Loucy (cell line): ENCODE results near the gene BMP8B.

Source experiments
- H2AFZ ChIP-seq: fragments of 200-600 bp; sonication (generic); 2 replicates; pipeline ENCODE4 v1.6.0; 2016; ENCODE audit warnings: antibody characterized with exemption, mild to moderate bottlenecking, low read length, moderate library complexity
- H3F3A ChIP-seq: fragments of 200-600 bp; 2 replicates; pipeline ENCODE4 v1.6.0; 2016; ENCODE audit warnings: antibody characterized with exemption, low read depth, mild to moderate bottlenecking
- H3K27me3 ChIP-seq: fragments of 200-600 bp; sonication (generic); 2 replicates; pipeline ENCODE4 v1.6.1; 2014; ENCODE audit warnings: low read length, mild to moderate bottlenecking; ENCODE audit not compliant: insufficient read depth, poor library complexity, severe bottlenecking
- H3K36me3 ChIP-seq: fragments of 200-600 bp; sonication (generic); 2 replicates; pipeline ENCODE4 v1.6.1; 2016; ENCODE audit warnings: low read length; ENCODE audit not compliant: insufficient read depth
- H3K4me1 ChIP-seq: fragments of 200-600 bp; sonication (generic); 2 replicates; pipeline ENCODE4 v1.5.1; 2014; ENCODE audit warnings: low read length, mild to moderate bottlenecking; ENCODE audit not compliant: insufficient read depth, poor library complexity, severe bottlenecking
- H3K4me2 ChIP-seq: fragments of 200-600 bp; sonication (generic); 2 replicates; pipeline ENCODE4 v1.6.0; 2014; ENCODE audit warnings: antibody characterized with exemption, low read length, low read depth, mild to moderate bottlenecking; ENCODE audit not compliant: poor library complexity, severe bottlenecking
- H3K4me3 ChIP-seq: fragments of 200-600 bp; sonication (generic); 2 replicates; pipeline ENCODE4 v1.5.1; 2014; ENCODE audit warnings: low read length, mild to moderate bottlenecking, mixed read lengths; ENCODE audit not compliant: poor library complexity, severe bottlenecking
- H3K79me2 ChIP-seq: fragments of 200-600 bp; sonication (generic); 2 replicates; pipeline ENCODE4 v1.6.1; 2014; ENCODE audit warnings: low read length; ENCODE audit not compliant: insufficient read depth
- H3K9ac ChIP-seq: fragments of 200-600 bp; sonication (generic); 2 replicates; pipeline ENCODE4 v1.6.0; 2014; ENCODE audit warnings: mild to moderate bottlenecking, low read depth, low read length, moderate library complexity; ENCODE audit not compliant: poor library complexity, severe bottlenecking
- H3K9me2 ChIP-seq: fragments of 200-600 bp; sonication (generic); replicated peaks from 2 replicates; pipeline ENCODE4 v1.6.1; 2016; ENCODE audit warnings: low read depth, low read length, mixed read lengths
- H3K9me3 ChIP-seq: fragments of 200-600 bp; sonication (generic); 2 replicates; pipeline ENCODE4 v1.6.1; 2014; ENCODE audit warnings: mild to moderate bottlenecking, antibody characterized with exemption, low read length, low read depth; ENCODE audit not compliant: insufficient read depth
- H4K20me1 ChIP-seq: fragments of 200-600 bp; sonication (generic); 2 replicates; pipeline ENCODE4 v1.6.0; 2014; ENCODE audit warnings: antibody characterized with exemption, low read length, mild to moderate bottlenecking; ENCODE audit not compliant: insufficient read depth, poor library complexity, severe bottlenecking
- EZH2phosphoT487 ChIP-seq: fragments of 200-600 bp; IDR thresholded peaks from 2 replicates; pipeline ENCODE4 v1.6.1; 2018; ENCODE audit warnings: antibody characterized with exemption, mild to moderate bottlenecking, moderate library complexity, borderline replicate concordance
- TF ChIP-seq, protein P1 (sequence below): fragments of 200-600 bp; sonication (generic); conservative IDR thresholded peaks from 2 replicates; pipeline ENCODE4 v1.5.1; 2014; ENCODE audit warnings: mild to moderate bottlenecking, antibody characterized with exemption, low read length

The BMP8B gene

DNA sequence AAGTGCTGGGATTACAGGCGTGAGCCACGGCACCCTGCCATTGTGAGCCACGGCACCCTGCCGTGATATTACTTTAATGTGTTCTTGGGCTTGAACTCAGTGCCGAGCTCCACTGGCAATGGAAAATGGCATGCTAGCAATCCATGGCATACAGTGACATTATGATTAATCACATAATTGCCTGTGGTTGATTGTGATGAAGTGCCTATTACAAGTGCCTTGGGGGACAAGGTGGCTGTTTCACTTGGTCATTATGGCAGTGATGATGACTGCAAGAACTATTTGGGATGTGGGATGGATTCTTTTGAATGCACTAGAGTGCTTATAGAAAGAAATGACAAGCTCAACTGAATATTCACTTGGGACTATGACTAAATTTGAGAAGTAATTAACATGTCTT lies 75.1 kb downstream of the BMP8B start:
- no peak overlapping the region for H3K4me3 ChIP-seq
- H3K79me2 ChIP-seq = no peaks in the 10 kb centered on the region
- H4K20me1 ChIP-seq = no peaks in the 10 kb centered on the region
- H2AFZ ChIP-seq = no peak overlapping the region
- no peak overlapping the region for H3K9ac ChIP-seq
- H3K4me1 ChIP-seq = no peaks in the 10 kb centered on the region
- no peaks in the 10 kb centered on the region for H3F3A ChIP-seq
- no peak overlapping the region for H3K4me2 ChIP-seq
- no peaks in the 10 kb centered on the region for H3K27me3 ChIP-seq
- TF ChIP-seq, protein P1, sequence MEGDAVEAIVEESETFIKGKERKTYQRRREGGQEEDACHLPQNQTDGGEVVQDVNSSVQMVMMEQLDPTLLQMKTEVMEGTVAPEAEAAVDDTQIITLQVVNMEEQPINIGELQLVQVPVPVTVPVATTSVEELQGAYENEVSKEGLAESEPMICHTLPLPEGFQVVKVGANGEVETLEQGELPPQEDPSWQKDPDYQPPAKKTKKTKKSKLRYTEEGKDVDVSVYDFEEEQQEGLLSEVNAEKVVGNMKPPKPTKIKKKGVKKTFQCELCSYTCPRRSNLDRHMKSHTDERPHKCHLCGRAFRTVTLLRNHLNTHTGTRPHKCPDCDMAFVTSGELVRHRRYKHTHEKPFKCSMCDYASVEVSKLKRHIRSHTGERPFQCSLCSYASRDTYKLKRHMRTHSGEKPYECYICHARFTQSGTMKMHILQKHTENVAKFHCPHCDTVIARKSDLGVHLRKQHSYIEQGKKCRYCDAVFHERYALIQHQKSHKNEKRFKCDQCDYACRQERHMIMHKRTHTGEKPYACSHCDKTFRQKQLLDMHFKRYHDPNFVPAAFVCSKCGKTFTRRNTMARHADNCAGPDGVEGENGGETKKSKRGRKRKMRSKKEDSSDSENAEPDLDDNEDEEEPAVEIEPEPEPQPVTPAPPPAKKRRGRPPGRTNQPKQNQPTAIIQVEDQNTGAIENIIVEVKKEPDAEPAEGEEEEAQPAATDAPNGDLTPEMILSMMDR = no peak
- TF ChIP-seq EZH2phosphoT487 = no peak
- H3K36me3 ChIP-seq = no peaks in the 10 kb centered on the region
- H3K9me3 ChIP-seq = no peaks in the 10 kb centered on the region
- no peaks in the 10 kb centered on the region for H3K9me2 ChIP-seq

DNA sequence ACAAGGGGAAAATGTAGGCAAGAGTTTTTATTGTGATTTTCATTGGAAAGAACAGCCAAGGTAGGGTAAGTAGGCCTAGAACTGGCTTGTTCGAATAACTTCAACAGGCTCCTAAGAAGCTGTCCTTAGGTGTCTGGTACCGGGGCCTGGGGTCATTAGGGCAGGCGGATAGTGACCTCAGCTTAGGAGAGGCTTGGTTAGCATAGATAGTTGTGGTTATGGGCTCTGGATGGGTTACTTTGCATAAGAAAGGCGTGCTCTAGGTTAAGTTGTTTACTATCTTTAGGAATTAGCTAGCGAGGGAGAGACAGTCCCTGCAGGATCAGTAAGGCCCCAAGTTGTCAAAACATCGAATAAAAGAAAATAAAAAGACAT lies 76.7 kb downstream of the BMP8B start:
- Histone ChIP-seq H3K27me3 (no peaks in the 10 kb centered on the region), H3K79me2 (no peaks in the 10 kb centered on the region), H3K9me3 (no peaks in the 10 kb centered on the region), H3K9me2 (no peaks in the 10 kb centered on the region), H3K9ac (no peak overlapping the region), H3K4me1 (no peaks in the 10 kb centered on the region), H3F3A (no peaks in the 10 kb centered on the region), H3K4me3 (no peak overlapping the region), H3K36me3 (no peaks in the 10 kb centered on the region), H2AFZ (no peak overlapping the region), H4K20me1 (no peaks in the 10 kb centered on the region), H3K4me2 (no peak overlapping the region)
- TF ChIP-seq, protein P1 = no peak

DNA sequence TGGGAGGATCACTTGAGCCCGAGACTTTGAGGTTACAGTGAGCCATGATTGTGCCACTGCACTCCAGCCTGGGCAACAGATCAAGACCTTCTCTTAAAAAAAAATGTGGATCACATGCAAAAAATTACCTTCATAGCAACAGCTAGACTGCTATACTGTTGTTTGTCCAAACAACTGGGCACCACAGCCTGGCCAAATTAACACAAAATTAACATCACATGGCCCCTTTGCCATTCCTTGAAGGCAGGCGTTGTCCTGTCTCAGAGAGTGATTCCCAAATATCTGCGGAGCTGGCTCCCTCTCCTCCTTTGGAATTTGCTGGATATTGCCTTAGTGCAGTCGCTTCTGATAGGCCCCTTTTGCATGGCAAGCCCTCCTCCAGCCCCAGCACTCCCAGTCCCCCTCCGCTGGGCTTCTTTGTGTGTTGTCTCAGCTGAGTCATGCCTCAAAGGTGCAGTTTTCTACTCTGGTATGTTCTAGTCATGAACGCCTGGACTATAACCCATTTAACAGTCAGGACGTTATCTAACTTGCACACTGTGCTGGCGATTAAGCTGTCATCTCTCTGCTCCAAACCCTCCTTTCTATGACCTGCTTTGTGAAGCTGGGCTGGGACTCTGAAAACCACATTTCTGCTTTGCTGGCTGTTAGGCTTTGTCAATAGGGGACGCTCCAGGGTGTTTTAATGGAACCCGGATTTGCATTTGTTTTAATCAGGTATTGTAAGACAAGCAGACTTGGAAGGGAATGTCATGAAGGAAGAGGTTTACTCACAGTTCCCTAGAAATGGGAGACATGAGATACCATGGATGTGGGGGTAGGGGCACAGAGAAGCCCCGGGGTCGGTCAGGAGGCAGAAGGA lies 77.3 kb downstream of the BMP8B start:
- H3K4me3 ChIP-seq = no peak overlapping the region
- no peak overlapping the region for H3K9ac ChIP-seq
- no peaks in the 10 kb centered on the region for H3K9me2 ChIP-seq
- no peaks in the 10 kb centered on the region for H3K9me3 ChIP-seq
- H4K20me1 ChIP-seq = no peaks in the 10 kb centered on the region
- no peaks in the 10 kb centered on the region for H3K27me3 ChIP-seq
- no peak overlapping the region for H3K4me2 ChIP-seq
- no peak overlapping the region for H2AFZ ChIP-seq
- no peaks in the 10 kb centered on the region for H3F3A ChIP-seq
- H3K79me2 ChIP-seq = no peaks in the 10 kb centered on the region
- H3K4me1 ChIP-seq = no peaks in the 10 kb centered on the region
- no peaks in the 10 kb centered on the region for H3K36me3 ChIP-seq
- TF ChIP-seq, protein P1 = no peak
- no peak for TF ChIP-seq EZH2phosphoT487
